Measurements from ENCODE around the gene PCSK6.

The PCSK6 gene

GRCh38 chr15:101373577-101373976, 115.9 kb downstream of the PCSK6 start:
- no peak for TF ChIP-seq CTCF (IDR thresholded peaks at IDR 0.05; ENCODE audit: low read length)
- TF ChIP-seq EZH2phosphoT487 (IDR thresholded peaks at IDR 0.05; ENCODE audit: low read length), result no peak
- TF ChIP-seq EZH2 (optimal IDR thresholded peaks at IDR 0.05; ENCODE audit: low read depth, low read length), result no peak
- Histone ChIP-seq H3K9ac (ENCODE audit: low read length) (no peak overlapping the region), H3K9me2 (replicated peaks; ENCODE audit: insufficient read depth, low read length) (no peaks in the 10 kb centered on the region), H2AFZ (ENCODE audit: low read length) (no peak overlapping the region), H3K4me3 (ENCODE audit: low read length) (no peak overlapping the region), H3K4me1 (ENCODE audit: low read length) (no peaks in the 10 kb centered on the region), H3K9me3 (replicated peaks; ENCODE audit: insufficient read depth, low read length) (no peaks in the 10 kb centered on the region), H3K36me3 (replicated peaks; ENCODE audit: insufficient read depth, low read length) (no peaks in the 10 kb centered on the region), H3K4me2 (ENCODE audit: low read depth, low read length) (no peak overlapping the region), H3K27me3 (replicated peaks; ENCODE audit: insufficient read depth, low read length) (no peaks in the 10 kb centered on the region), H4K20me1 (ENCODE audit: insufficient read depth, low read length) (no peaks in the 10 kb centered on the region), H3K79me2 (ENCODE audit: low read length) (no peaks in the 10 kb centered on the region), H3K27ac (ENCODE audit: low read length) (no peak overlapping the region), H3F3A (ENCODE audit: insufficient read depth, low read length) (no peaks in the 10 kb centered on the region)
- no peak for DNase-seq

- Histone ChIP-seq H3K4me1 (ENCODE audit: low read length) (no peaks in the 10 kb centered on the region), H3K27me3 (replicated peaks; ENCODE audit: insufficient read depth, low read length) (no peaks in the 10 kb centered on the region), H3K79me2 (ENCODE audit: low read length) (no peaks in the 10 kb centered on the region), H3K9me2 (replicated peaks; ENCODE audit: insufficient read depth, low read length) (no peaks in the 10 kb centered on the region), H3K9ac (ENCODE audit: low read length) (no peak overlapping the region), H3K27ac (ENCODE audit: low read length) (no peak overlapping the region), H3K36me3 (replicated peaks; ENCODE audit: insufficient read depth, low read length) (no peaks in the 10 kb centered on the region), H3K4me3 (ENCODE audit: low read length) (no peak overlapping the region), H2AFZ (ENCODE audit: low read length) (no peak overlapping the region), H3K9me3 (replicated peaks; ENCODE audit: insufficient read depth, low read length) (no peaks in the 10 kb centered on the region), H3F3A (ENCODE audit: insufficient read depth, low read length) (no peaks in the 10 kb centered on the region), H3K4me2 (ENCODE audit: low read depth, low read length) (no peak overlapping the region), H4K20me1 (ENCODE audit: insufficient read depth, low read length) (no peaks in the 10 kb centered on the region)
- no peak for DNase-seq
- no peak for TF ChIP-seq EZH2 (optimal IDR thresholded peaks at IDR 0.05; ENCODE audit: low read depth, low read length)
Observed at GRCh38 chr15:101372960-101373525, 116.5 kb downstream of the PCSK6 start.

GRCh38 chr15:101372149-101372577, 117.3 kb downstream of the PCSK6 start:
- no peak overlapping the region for H3K4me3 ChIP-seq (ENCODE audit: low read length)
- no peaks in the 10 kb centered on the region for H3K4me1 ChIP-seq (ENCODE audit: low read length)
- no peaks in the 10 kb centered on the region for H3K79me2 ChIP-seq (ENCODE audit: low read length)
- no peaks in the 10 kb centered on the region for H3K9me2 ChIP-seq (replicated peaks; ENCODE audit: insufficient read depth, low read length)
- H2AFZ ChIP-seq (ENCODE audit: low read length), result no peak overlapping the region
- no peaks in the 10 kb centered on the region for H3K27me3 ChIP-seq (replicated peaks; ENCODE audit: insufficient read depth, low read length)
- no peaks in the 10 kb centered on the region for H4K20me1 ChIP-seq (ENCODE audit: insufficient read depth, low read length)
- no peaks in the 10 kb centered on the region for H3F3A ChIP-seq (ENCODE audit: insufficient read depth, low read length)
- no peak overlapping the region for H3K9ac ChIP-seq (ENCODE audit: low read length)
- DNase-seq, result no peak
- no peak for TF ChIP-seq CTCF (IDR thresholded peaks at IDR 0.05; ENCODE audit: low read length)
- TF ChIP-seq EZH2phosphoT487 (IDR thresholded peaks at IDR 0.05; ENCODE audit: low read length), result no peak
- TF ChIP-seq EZH2 (optimal IDR thresholded peaks at IDR 0.05; ENCODE audit: low read depth, low read length), result no peak
- no peak overlapping the region for H3K27ac ChIP-seq (ENCODE audit: low read length)
- no peak overlapping the region for H3K4me2 ChIP-seq (ENCODE audit: low read depth, low read length)
- H3K36me3 ChIP-seq (replicated peaks; ENCODE audit: insufficient read depth, low read length), result no peaks in the 10 kb centered on the region
- no peaks in the 10 kb centered on the region for H3K9me3 ChIP-seq (replicated peaks; ENCODE audit: insufficient read depth, low read length)

GRCh38 chr15:101371519-101371918, 118.0 kb downstream of the PCSK6 start:
- H3K27me3 ChIP-seq (replicated peaks; ENCODE audit: insufficient read depth, low read length), result no peaks in the 10 kb centered on the region
- no peaks in the 10 kb centered on the region for H3K36me3 ChIP-seq (replicated peaks; ENCODE audit: insufficient read depth, low read length)
- H3K4me3 ChIP-seq (ENCODE audit: low read length), result no peak overlapping the region
- no peaks in the 10 kb centered on the region for H4K20me1 ChIP-seq (ENCODE audit: insufficient read depth, low read length)
- no peaks in the 10 kb centered on the region for H3F3A ChIP-seq (ENCODE audit: insufficient read depth, low read length)
- no peak overlapping the region for H3K9ac ChIP-seq (ENCODE audit: low read length)
- H2AFZ ChIP-seq (ENCODE audit: low read length), result no peak overlapping the region
- DNase-seq, result no peak
- H3K4me2 ChIP-seq (ENCODE audit: low read depth, low read length), result no peak overlapping the region
- no peaks in the 10 kb centered on the region for H3K4me1 ChIP-seq (ENCODE audit: low read length)
- H3K9me2 ChIP-seq (replicated peaks; ENCODE audit: insufficient read depth, low read length), result no peaks in the 10 kb centered on the region
- H3K27ac ChIP-seq (ENCODE audit: low read length), result no peak overlapping the region
- TF ChIP-seq EZH2phosphoT487 (IDR thresholded peaks at IDR 0.05; ENCODE audit: low read length), result no peak
- TF ChIP-seq EZH2 (optimal IDR thresholded peaks at IDR 0.05; ENCODE audit: low read depth, low read length), result no peak
- TF ChIP-seq CTCF (IDR thresholded peaks at IDR 0.05; ENCODE audit: low read length), result no peak
- no peaks in the 10 kb centered on the region for H3K9me3 ChIP-seq (replicated peaks; ENCODE audit: insufficient read depth, low read length)
- no peaks in the 10 kb centered on the region for H3K79me2 ChIP-seq (ENCODE audit: low read length)

Data from MM.1S (cell line).